Fibroblast of the conjunctiva (primary cell): ENCODE results near the gene ADAMTS2.
A peak's percentile ranks its signal among the peaks of the same experiment; 100 is the strongest.

Source experiments
- DNase-seq: peaks from one replicate; pipeline ENCODE4 v3.0.0-alpha.2; 2010; ENCODE audit warnings: low read depth

Gene ADAMTS2

GRCh38 chr5:179343719-179344430 is 1.4 kb downstream of the ADAMTS2 start:
- peak; percentile 45 for DNase-seq

- DNase-seq = no peak
Measured at GRCh38 chr5:179343021-179343718, 2.1 kb downstream of the ADAMTS2 start.

GRCh38 chr5:179342577-179342976 is 2.7 kb downstream of the ADAMTS2 start:
- DNase-seq = peak; percentile 47

GRCh38 chr5:179340465-179340864 is 4.8 kb downstream of the ADAMTS2 start:
- no peak for DNase-seq

- no peak for DNase-seq
Measured at GRCh38 chr5:179339996-179340395, 5.3 kb downstream of the ADAMTS2 start.

GRCh38 chr5:179339081-179339480 is 6.2 kb downstream of the ADAMTS2 start:
- no peak for DNase-seq

- DNase-seq = no peak
Measured at GRCh38 chr5:179337796-179338676, 7.2 kb downstream of the ADAMTS2 start.

GRCh38 chr5:179336871-179337795 is 8.1 kb downstream of the ADAMTS2 start:
- no peak for DNase-seq

- no peak for DNase-seq
Measured at GRCh38 chr5:179336126-179336870, 9.0 kb downstream of the ADAMTS2 start.

- DNase-seq = no peak
Measured at GRCh38 chr5:179333796-179334761, 11.2 kb downstream of the ADAMTS2 start.

- DNase-seq = no peak
Measured at GRCh38 chr5:179332741-179333290, 12.4 kb downstream of the ADAMTS2 start.

- DNase-seq = no peak
Measured at GRCh38 chr5:179331591-179332375, 13.5 kb downstream of the ADAMTS2 start.

GRCh38 chr5:179330186-179330900 is 14.9 kb downstream of the ADAMTS2 start:
- no peak for DNase-seq

- DNase-seq = no peak
Measured at GRCh38 chr5:179328291-179328690, 17.0 kb downstream of the ADAMTS2 start.

- DNase-seq = no peak
Measured at GRCh38 chr5:179327021-179327735, 18.1 kb downstream of the ADAMTS2 start.

GRCh38 chr5:179326122-179326927 is 18.9 kb downstream of the ADAMTS2 start:
- DNase-seq = peak; percentile 98
